Upper lobe of left lung (tissue), 4 donors: ENCODE results near the gene PRSS3.
"Not testable (repeated sequence)": the region's sequence is repeated elsewhere in the genome, so short reads cannot be mapped to it uniquely, and the experiment has no call there.

Experiments
- POLR2A ChIP-seq, 4 donors: fragments of 450-650 bp; IDR thresholded peaks; one replicate each; pipeline ENCODE4 v1.5.1; 2016 to 2017; ENCODE audit warnings: antibody characterized with exemption in 4 of 4, mild to moderate bottlenecking in 2 of 4
- POLR2AphosphoS5 ChIP-seq, 2 donors: sonication (generic); formaldehyde crosslinking; IDR thresholded peaks; one replicate each; pipeline ENCODE4 v1.5.1; 2017; ENCODE audit warnings: antibody characterized with exemption in 2 of 2

DNA sequence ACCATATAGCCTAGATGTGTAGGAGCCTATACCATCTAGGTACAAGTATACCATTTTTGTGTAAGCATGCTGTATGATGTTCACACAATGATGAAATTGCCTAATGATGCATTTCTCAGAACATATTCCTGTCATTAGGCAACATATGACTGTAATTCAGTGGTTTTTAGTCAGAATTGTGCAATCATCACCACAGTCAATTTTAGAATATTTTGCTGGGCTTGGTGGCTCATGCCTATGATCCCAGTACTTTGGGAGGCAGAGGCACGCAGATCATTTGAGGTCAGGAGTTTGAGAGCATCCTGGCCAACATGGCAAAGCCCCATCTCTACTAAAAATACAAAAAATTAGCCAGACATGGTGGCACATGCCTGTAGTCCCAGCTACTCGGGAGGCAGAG, 40.9 kb downstream of the PRSS3 start:
- TF ChIP-seq POLR2AphosphoS5 (IDR thresholded peaks at IDR 0.05): peak; percentile 30 to 96
- not testable (repeated sequence) for TF ChIP-seq POLR2A (IDR thresholded peaks at IDR 0.05)
